WI38 (cell line): Measurements from ENCODE around the gene ANKRD29.
"Not testable (repeated sequence)": the region's sequence is repeated elsewhere in the genome, so short reads cannot be mapped to it uniquely, and the experiment has no call there.

Source experiments
- H3K4me3 ChIP-seq: 2 replicates; pipeline ENCODE4 v1.5.1; 2011; ENCODE audit warnings: low read depth, mild to moderate bottlenecking, control low read depth, low read length
- CTCF ChIP-seq: IDR thresholded peaks from 2 replicates; pipeline ENCODE4 v1.5.1; 2012; ENCODE audit warnings: low read depth, mild to moderate bottlenecking, control low read depth, low read length

The ANKRD29 gene

GRCh38 chr18:23643815-23644490 lies 18.8 kb downstream of the ANKRD29 start:
- H3K4me3 ChIP-seq: no peak overlapping the region

GRCh38 chr18:23641937-23642666 lies 20.6 kb downstream of the ANKRD29 start:
- TF ChIP-seq CTCF: no peak
- H3K4me3 ChIP-seq: no peak overlapping the region

More at GRCh38 chr18:23643815-23644490, 18.8 kb downstream of the ANKRD29 start:
- TF ChIP-seq CTCF: no peak

- no peak for TF ChIP-seq CTCF
Measured at GRCh38 chr18:23641143-23641720, 21.5 kb downstream of the ANKRD29 start.

GRCh38 chr18:23640052-23640451 lies 22.7 kb downstream of the ANKRD29 start:
- no peak overlapping the region for H3K4me3 ChIP-seq
- TF ChIP-seq CTCF: no peak

More at GRCh38 chr18:23641143-23641720, 21.5 kb downstream of the ANKRD29 start:
- H3K4me3 ChIP-seq: no peak overlapping the region

- not testable (repeated sequence) for H3K4me3 ChIP-seq
Measured at GRCh38 chr18:23636433-23636832, 26.3 kb downstream of the ANKRD29 start.

- no peak overlapping the region for H3K4me3 ChIP-seq
- TF ChIP-seq CTCF: no peak
Measured at GRCh38 chr18:23636071-23636399, 26.7 kb downstream of the ANKRD29 start.

- no peak overlapping the region for H3K4me3 ChIP-seq
- TF ChIP-seq CTCF: no peak
Measured at GRCh38 chr18:23635283-23636070, 27.2 kb downstream of the ANKRD29 start.
